Sigmoid colon (tissue), 4 donors: ENCODE measurements around the gene MASP2.

Experiments
- EP300 ChIP-seq, 4 donors: sonication (generic); formaldehyde crosslinking; IDR thresholded peaks; one replicate each; pipeline ENCODE4 v1.6.1; 2017; ENCODE audit warnings: antibody characterized with exemption in 4 of 4
- POLR2A ChIP-seq, 2 donors: fragments of 450-650 bp; IDR thresholded peaks; one replicate each; pipeline ENCODE4 v1.6.1; 2016; ENCODE audit warnings: antibody characterized with exemption in 2 of 2, mild to moderate bottlenecking in 2 of 2, moderate library complexity in 2 of 2
- POLR2AphosphoS5 ChIP-seq, 4 donors: sonication (generic); formaldehyde crosslinking; IDR thresholded peaks; one replicate each; pipeline ENCODE4 v1.6.1; 2017; ENCODE audit warnings: antibody characterized with exemption in 4 of 4
- TF ChIP-seq, protein P1 (sequence below), 4 experiments: fragments of 450-650 bp in 3 of 4; fragments of 200-600 bp in 1 of 4; IDR thresholded peaks; one replicate each; pipeline ENCODE4 v1.5.1; 2016 to 2019; ENCODE audit warnings: antibody characterized with exemption in 4 of 4, mild to moderate bottlenecking in 3 of 4, moderate library complexity in 2 of 4

DNA sequence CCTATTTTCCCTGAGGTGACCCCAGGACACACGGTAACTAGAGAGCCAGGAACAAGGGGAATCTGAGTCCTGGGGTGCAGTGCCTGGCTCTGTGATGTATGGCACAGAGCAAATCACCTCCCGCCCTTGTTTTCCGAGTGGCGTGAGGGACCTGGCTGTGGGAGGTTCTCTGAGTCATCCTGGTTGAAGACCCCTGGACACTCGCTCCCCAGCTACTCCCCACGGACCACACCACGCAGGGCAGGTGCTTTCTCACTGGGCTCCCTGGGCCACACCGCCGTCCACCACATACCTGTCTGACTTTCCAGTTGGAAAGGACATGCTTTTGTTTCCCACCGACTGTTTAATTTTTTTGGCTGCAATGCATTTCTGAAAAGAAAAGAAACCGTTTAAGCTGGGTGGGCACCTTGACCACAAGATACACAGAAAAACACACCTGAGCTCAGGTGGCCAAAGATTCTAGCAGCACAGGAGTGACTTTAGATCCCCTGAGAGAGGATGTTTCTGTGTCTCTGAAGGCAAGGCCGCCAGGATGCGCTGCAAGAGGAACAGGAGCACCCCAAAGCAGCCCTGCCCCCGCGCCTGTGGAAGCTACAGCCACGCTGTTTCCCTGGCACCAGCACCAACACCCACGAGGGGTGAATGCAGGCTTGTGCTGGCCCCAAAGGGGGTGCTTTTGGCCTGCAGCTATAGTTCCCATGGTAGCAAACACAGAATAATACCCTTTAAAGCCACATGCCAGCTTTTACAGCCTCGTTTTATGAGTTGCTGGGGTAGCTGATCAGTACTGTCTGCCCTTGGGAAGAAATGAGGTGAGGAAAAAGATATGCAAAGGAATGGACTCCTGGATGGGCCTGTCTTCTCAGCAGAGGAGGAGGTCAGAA is 20.9 kb upstream of the MASP2 start:
- TF ChIP-seq POLR2A (IDR thresholded peaks at IDR 0.05) (no peak), EP300 (IDR thresholded peaks at IDR 0.05) (no peak), POLR2AphosphoS5 (IDR thresholded peaks at IDR 0.05) (no peak)
- TF ChIP-seq, protein P1, sequence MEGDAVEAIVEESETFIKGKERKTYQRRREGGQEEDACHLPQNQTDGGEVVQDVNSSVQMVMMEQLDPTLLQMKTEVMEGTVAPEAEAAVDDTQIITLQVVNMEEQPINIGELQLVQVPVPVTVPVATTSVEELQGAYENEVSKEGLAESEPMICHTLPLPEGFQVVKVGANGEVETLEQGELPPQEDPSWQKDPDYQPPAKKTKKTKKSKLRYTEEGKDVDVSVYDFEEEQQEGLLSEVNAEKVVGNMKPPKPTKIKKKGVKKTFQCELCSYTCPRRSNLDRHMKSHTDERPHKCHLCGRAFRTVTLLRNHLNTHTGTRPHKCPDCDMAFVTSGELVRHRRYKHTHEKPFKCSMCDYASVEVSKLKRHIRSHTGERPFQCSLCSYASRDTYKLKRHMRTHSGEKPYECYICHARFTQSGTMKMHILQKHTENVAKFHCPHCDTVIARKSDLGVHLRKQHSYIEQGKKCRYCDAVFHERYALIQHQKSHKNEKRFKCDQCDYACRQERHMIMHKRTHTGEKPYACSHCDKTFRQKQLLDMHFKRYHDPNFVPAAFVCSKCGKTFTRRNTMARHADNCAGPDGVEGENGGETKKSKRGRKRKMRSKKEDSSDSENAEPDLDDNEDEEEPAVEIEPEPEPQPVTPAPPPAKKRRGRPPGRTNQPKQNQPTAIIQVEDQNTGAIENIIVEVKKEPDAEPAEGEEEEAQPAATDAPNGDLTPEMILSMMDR (IDR thresholded peaks at IDR 0.05), result no peak
